ENCODE results near the gene STK32B. TPM values are rescaled to one million over a fixed set of nuclear protein-coding genes. Genes with fewer than 3 reads are reported as not detected.

Gene STK32B
- total and polyA plus RNA-seq, 2 donors (not counting 3 experiments of a cell fraction or from before 2014, with no cell fraction given): 5.6 to 7.8 TPM

DNA sequence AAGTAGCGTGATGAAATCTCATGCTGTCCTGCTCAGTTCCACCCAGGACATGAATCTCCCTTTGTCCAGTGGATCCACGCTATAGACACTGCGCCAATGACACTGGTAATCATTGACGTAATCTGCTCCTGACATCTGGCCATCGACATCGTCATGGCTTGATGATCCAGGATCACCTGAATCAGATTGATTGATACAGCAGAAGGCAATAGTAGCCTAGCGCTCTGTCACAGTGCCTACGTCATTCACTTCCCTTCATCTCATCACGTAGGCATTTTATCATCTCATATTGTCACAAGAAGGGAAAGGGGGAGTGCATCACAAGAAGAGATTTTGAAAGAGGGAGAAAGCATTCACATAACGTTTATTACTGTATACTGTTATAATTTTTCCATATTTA lies 68.8 kb downstream of the STK32B start:
- no peak overlapping the region for H3K27ac ChIP-seq (ENCODE audit: insufficient read depth, low read depth, low read length)
- H3K9me3 ChIP-seq (replicated peaks; ENCODE audit: control insufficient read depth, insufficient read depth, low read length): no peaks in the 10 kb centered on the region
- H3K79me2 ChIP-seq (ENCODE audit: control insufficient read depth, insufficient read depth, low read length): no peaks in the 10 kb centered on the region
- no peaks in the 10 kb centered on the region for H4K20me1 ChIP-seq (replicated peaks; ENCODE audit: control insufficient read depth, extremely low read depth, insufficient read depth, low read length)
- no peaks in the 10 kb centered on the region for H3K4me1 ChIP-seq (ENCODE audit: control insufficient read depth, extremely low read depth, insufficient read depth, low read length)
- intact Hi-C loops (cut with micrococcal nuclease): no loop called here
- H3K9me1 ChIP-seq (replicated peaks; ENCODE audit: control insufficient read depth, extremely low read depth, insufficient read depth, low read length): no peaks in the 10 kb centered on the region
- H2AFZ ChIP-seq (ENCODE audit: low read depth, low read length): no peak overlapping the region
- dilution Hi-C loops (cut with MboI; ENCODE audit: extremely low pct_ligation_motif_present, low sequenced_read_pairs): no loop called here
- H3K4me3 ChIP-seq (replicated peaks in 1 of 3; ENCODE audit: insufficient read depth in 1 of 3, low read depth in 1 of 3, low read length in 3 of 3): no peak overlapping the region
- DNase-seq (ENCODE audit: low read depth, low spot score) (no peak), FAIRE-seq (no peak)
- H3K4me2 ChIP-seq (ENCODE audit: insufficient read depth, low read length): no peak overlapping the region
- H3K36me3 ChIP-seq (ENCODE audit: control insufficient read depth in 2 of 2, extremely low read depth in 1 of 2, insufficient read depth in 2 of 2, low read length in 2 of 2): no peaks in the 10 kb centered on the region
- ChIA-PET CTCF (interaction anchor here (1.1 kb wide), 1 partner anchor 8 kb away, joined by 3 read pairs; no protein-coding TSS in a partner anchor), POLR2A (no interaction called here)
- no peak overlapping the region for H3K9ac ChIP-seq (replicated peaks; ENCODE audit: extremely low read depth, insufficient read depth, low read length)
- H3K27me3 ChIP-seq (ENCODE audit: control insufficient read depth in 2 of 2, insufficient read depth in 2 of 2, low read length in 2 of 2): no peaks in the 10 kb centered on the region
- TF ChIP-seq GATA2 (IDR thresholded peaks at IDR 0.05; ENCODE audit: insufficient read depth, insufficient read length, low read depth, low read length) (no peak), POLR2AphosphoS5 (IDR thresholded peaks at IDR 0.05; ENCODE audit: insufficient read depth, low read depth, low read length) (no peak), FOS (IDR thresholded peaks at IDR 0.05; ENCODE audit: borderline replicate concordance, insufficient read depth, low read length) (no peak), POLR2A (IDR thresholded peaks at IDR 0.05; ENCODE audit: low read depth, low read length) (no peak), MYC (IDR thresholded peaks at IDR 0.05; ENCODE audit: low read depth, low read length) (no peak), JUN (IDR thresholded peaks at IDR 0.05; ENCODE audit: borderline replicate concordance, insufficient read depth, insufficient read length, low read depth) (no peak), EZH2 (IDR thresholded peaks at IDR 0.05; ENCODE audit: borderline replicate concordance, low read depth, low read length, severe bottlenecking) (no peak)
- TF ChIP-seq, protein P1, sequence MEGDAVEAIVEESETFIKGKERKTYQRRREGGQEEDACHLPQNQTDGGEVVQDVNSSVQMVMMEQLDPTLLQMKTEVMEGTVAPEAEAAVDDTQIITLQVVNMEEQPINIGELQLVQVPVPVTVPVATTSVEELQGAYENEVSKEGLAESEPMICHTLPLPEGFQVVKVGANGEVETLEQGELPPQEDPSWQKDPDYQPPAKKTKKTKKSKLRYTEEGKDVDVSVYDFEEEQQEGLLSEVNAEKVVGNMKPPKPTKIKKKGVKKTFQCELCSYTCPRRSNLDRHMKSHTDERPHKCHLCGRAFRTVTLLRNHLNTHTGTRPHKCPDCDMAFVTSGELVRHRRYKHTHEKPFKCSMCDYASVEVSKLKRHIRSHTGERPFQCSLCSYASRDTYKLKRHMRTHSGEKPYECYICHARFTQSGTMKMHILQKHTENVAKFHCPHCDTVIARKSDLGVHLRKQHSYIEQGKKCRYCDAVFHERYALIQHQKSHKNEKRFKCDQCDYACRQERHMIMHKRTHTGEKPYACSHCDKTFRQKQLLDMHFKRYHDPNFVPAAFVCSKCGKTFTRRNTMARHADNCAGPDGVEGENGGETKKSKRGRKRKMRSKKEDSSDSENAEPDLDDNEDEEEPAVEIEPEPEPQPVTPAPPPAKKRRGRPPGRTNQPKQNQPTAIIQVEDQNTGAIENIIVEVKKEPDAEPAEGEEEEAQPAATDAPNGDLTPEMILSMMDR (IDR thresholded peaks at IDR 0.05; ENCODE audit: extremely low read depth in 1 of 2, insufficient read depth in 1 of 2, low read depth in 1 of 2, low read length in 2 of 2): no peak
- TF ChIP-seq, protein P2, sequence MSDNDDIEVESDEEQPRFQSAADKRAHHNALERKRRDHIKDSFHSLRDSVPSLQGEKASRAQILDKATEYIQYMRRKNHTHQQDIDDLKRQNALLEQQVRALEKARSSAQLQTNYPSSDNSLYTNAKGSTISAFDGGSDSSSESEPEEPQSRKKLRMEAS (IDR thresholded peaks at IDR 0.05; ENCODE audit: insufficient read depth, insufficient read length): no peak
- BruUV-seq (replicated peaks): no TSS peak

All from endothelial cell of umbilical vein (primary cell).